K562 (cell line): ENCODE results near the gene GALNT16. TPM values are rescaled to one million over a fixed set of nuclear protein-coding genes. Genes with fewer than 3 reads are reported as not detected.

Experiments used
- DEAF1 ChIP-seq: fragments of 450-650 bp; formaldehyde crosslinking; IDR thresholded peaks from 2 replicates; pipeline ENCODE4 v1.4.0; 2020; ENCODE audit warnings: mild to moderate bottlenecking, moderate library complexity
- ETV5 ChIP-seq: sonication (generic); formaldehyde crosslinking; IDR thresholded peaks from 2 replicates; pipeline ENCODE4 v1.4.0; 2020; ENCODE audit warnings: low read depth, mild to moderate bottlenecking, missing genetic modification reagents
- HDAC6 ChIP-seq: IDR thresholded peaks from 2 replicates; pipeline ENCODE4 v1.6.1; 2012; ENCODE audit warnings: low read depth, mild to moderate bottlenecking, control low read depth, inconsistent platforms, low read length, moderate library complexity
- ILK ChIP-seq: fragments of 450-650 bp; IDR thresholded peaks from 2 replicates; pipeline ENCODE4 v1.6.1; 2016; ENCODE audit warnings: missing genetic modification characterization, low read depth, mild to moderate bottlenecking, missing compliant biosample characterization, moderate library complexity, borderline replicate concordance
- JUNB ChIP-seq: fragments of 450-650 bp; formaldehyde crosslinking; conservative IDR thresholded peaks from 2 replicates; pipeline ENCODE4 v1.4.0; 2020; ENCODE audit warnings: mild to moderate bottlenecking
- RFX1 ChIP-seq: fragments of 450-650 bp; IDR thresholded peaks from 2 replicates; pipeline ENCODE4 v1.6.1; 2016; ENCODE audit warnings: mild to moderate bottlenecking, moderate library complexity
- SLC30A9 ChIP-seq: fragments of 250-450 bp; sonication (Bioruptor Pico); IDR thresholded peaks from 2 replicates; pipeline ENCODE4 v1.8.0; 2022; ENCODE audit warnings: mild to moderate bottlenecking, moderate library complexity
- SUPT5H ChIP-seq: fragments of 450-650 bp; IDR thresholded peaks from 2 replicates; pipeline ENCODE4 v1.6.1; 2016
- TFE3 ChIP-seq: fragments of 450-650 bp; formaldehyde crosslinking; IDR thresholded peaks from 2 replicates; pipeline ENCODE4 v1.4.0; 2020; ENCODE audit warnings: mild to moderate bottlenecking, mixed read lengths
- THRA ChIP-seq: fragments of 450-650 bp; IDR thresholded peaks from 2 replicates; pipeline ENCODE4 v1.6.1; 2017; ENCODE audit warnings: mild to moderate bottlenecking, moderate library complexity
- THRAP3 ChIP-seq: fragments of 450-650 bp; IDR thresholded peaks from 2 replicates; pipeline ENCODE4 v1.6.1; 2016; ENCODE audit warnings: mild to moderate bottlenecking, inconsistent platforms, borderline replicate concordance
- USF1 ChIP-seq: sonication (generic); formaldehyde crosslinking; IDR thresholded peaks from 2 replicates; pipeline ENCODE4 v1.9.0; 2022; ENCODE audit warnings: mild to moderate bottlenecking, missing genetic modification reagents
- ZBTB11 ChIP-seq, 3 experiments: fragments of 200-800 bp in 1 of 3; fragments of 250-450 bp in 1 of 3; fragments of 450-650 bp in 1 of 3; sonication (Bioruptor Pico) in 1 of 3; sonication (Bioruptor generic) in 1 of 3; formaldehyde crosslinking in 1 of 3; IDR thresholded peaks; 2 replicates each; pipeline versions ENCODE4 v1.6.1 to v1.8.0; 2016 to 2022; ENCODE audit warnings: mild to moderate bottlenecking in 2 of 3, missing genetic modification characterization in 2 of 3, missing compliant biosample characterization in 1 of 3, moderate library complexity in 1 of 3
- ZC3H4 ChIP-seq: sonication (generic); formaldehyde crosslinking; IDR thresholded peaks from 2 replicates; pipeline ENCODE4 v1.9.0; 2021; ENCODE audit warnings: missing genetic modification reagents, borderline replicate concordance
- ZNF165 ChIP-seq: fragments of 250-450 bp; sonication (Bioruptor Pico); IDR thresholded peaks from 2 replicates; pipeline ENCODE4 v1.4.0; 2020; ENCODE audit warnings: borderline replicate concordance
- ZNF398 ChIP-seq: fragments of 250-450 bp; sonication (Bioruptor Pico); IDR thresholded peaks from 2 replicates; pipeline ENCODE4 v1.8.0; 2021; ENCODE audit warnings: moderate library complexity, mild to moderate bottlenecking, inconsistent platforms
- polyA plus RNA-seq, 8 experiments: library from polyadenylated mRNA; depleted of rRNA in 4 of 8; stranded (reverse) in 5 of 8; unstranded in 3 of 8; fragments of >200 nt; fragmentation: Nextera tagmentation in 2 of 8; fragmentation: Illumina TruSeq in 1 of 8; extraction: Ambion mirVana in 2 of 8; extraction: Trizol in 1 of 8; gene quantifications; 2 replicates each; pipeline versions ENCODE4 v1.2.1 to v1.2.3, GENCODE V29; 2011 to 2014; ENCODE audit warnings: inconsistent platforms in 1 of 8, missing spikeins in 1 of 8
- total RNA-seq, 7 experiments: library from RNA; depleted of rRNA in 6 of 7; stranded (reverse); fragments of >200 nt in 6 of 7; fragmentation: Illumina TruSeq in 2 of 7; extraction: Trizol in 2 of 7; gene quantifications; 2 replicates each; pipeline versions ENCODE4 v1.2.1 to v1.2.3, GENCODE V29; 2011 to 2021; ENCODE audit warnings: low replicate concordance in 1 of 7

Gene GALNT16
- total and polyA plus RNA-seq, 9 of the 15 experiments (the other 6 are each of a cell fraction or from before 2014, with no cell fraction given), result not detected

DNA sequence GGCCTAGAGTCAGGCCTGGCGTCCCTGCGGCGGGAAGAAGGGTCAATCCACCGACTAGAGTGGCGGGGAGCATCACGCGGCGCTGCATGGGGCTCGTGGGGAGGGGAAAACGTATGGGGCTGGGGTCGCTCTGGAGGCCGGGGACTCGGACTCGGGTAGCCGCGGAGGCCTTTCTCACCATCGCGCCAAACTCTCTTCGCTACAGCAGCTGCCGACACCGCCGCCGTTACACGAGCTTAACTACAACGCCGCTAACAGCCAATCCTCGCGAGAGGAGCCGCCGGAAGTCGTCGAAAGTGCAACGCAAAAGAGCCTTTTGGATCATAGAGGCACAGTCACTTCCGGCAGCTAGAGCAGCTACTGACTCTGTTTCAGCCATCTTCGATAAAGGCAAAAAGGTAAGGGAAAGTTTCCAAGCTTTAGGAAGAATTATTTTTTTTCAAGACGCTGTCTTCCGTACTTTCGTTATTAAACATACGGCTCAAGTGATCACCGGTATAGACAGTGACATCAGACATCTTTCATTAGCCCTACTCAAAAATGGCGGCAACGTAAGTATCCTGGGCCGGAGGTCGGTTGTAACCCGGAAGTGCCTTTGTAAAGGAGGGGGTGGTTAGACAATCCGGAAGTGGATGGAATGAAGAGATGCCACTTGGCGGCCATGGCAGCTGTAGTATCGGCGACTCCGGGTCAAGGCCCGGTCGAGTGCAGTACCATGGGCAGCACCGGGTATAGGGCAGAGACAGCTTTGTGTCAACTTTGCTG lies 138.3 kb downstream of the GALNT16 start, which contains the start of the genes ERH and SLC39A9 (continued):
- TF ChIP-seq ZBTB11 (CRISPR knock-in tag; IDR thresholded peaks at IDR 0.05) (peak in 1 of 3 experiments; percentile 92; a peak in 2 of 6 replicates), DEAF1 (no peak), ILK (tag) (no peak), ZC3H4 (CRISPR knock-in tag) (no peak), RFX1 (no peak), TFE3 (no peak), ETV5 (CRISPR knock-in tag) (no peak; the same call in 1 of the 2 replicates), JUNB (CRISPR knock-in tag) (no peak), THRA (no peak), ZNF165 (CRISPR knock-in tag) (no peak), THRAP3 (no peak), SUPT5H (peak; percentile 75), USF1 (no peak), ZNF398 (CRISPR knock-in tag) (no peak), SLC30A9 (CRISPR knock-in tag) (no peak), HDAC6 (no peak)
